Nephron (organoid): Measurements from ENCODE around the gene THAP4.

Source experiments
- H3K27ac Mint-ChIP-seq, 3 experiments: 2 replicates each; pipeline ENCODE4 v1.8.0; 2020; ENCODE audit warnings: mixed read lengths in 3 of 3, mild to moderate bottlenecking in 2 of 3, moderate library complexity in 1 of 3
- H3K27me3 Mint-ChIP-seq: 2 replicates; pipeline ENCODE4 v1.8.0; 2021; ENCODE audit warnings: low read depth, mild to moderate bottlenecking, moderate library complexity, mixed read lengths
- H3K36me3 Mint-ChIP-seq: 2 replicates; pipeline ENCODE4 v1.8.0; 2020; ENCODE audit warnings: low read depth, mixed read lengths
- H3K4me1 Mint-ChIP-seq: 2 replicates; pipeline ENCODE4 v1.8.0; 2020; ENCODE audit warnings: mixed read lengths
- H3K4me3 Mint-ChIP-seq, 3 experiments: 2 replicates each; pipeline ENCODE4 v1.8.0; 2020; ENCODE audit warnings: mild to moderate bottlenecking in 3 of 3, mixed read lengths in 3 of 3, moderate library complexity in 2 of 3
- H3K9me3 Mint-ChIP-seq: 2 replicates; pipeline ENCODE4 v1.8.0; 2020; ENCODE audit warnings: mixed read lengths
- TF ChIP-seq, protein P1 (sequence below), 3 experiments: fragments of 200-600 bp; sonication (generic); IDR thresholded peaks; one replicate each; pipeline ENCODE4 v1.5.0; 2021; ENCODE audit warnings: antibody characterized with exemption in 3 of 3; ENCODE audit not compliant: unreplicated experiment in 3 of 3

Gene THAP4

DNA sequence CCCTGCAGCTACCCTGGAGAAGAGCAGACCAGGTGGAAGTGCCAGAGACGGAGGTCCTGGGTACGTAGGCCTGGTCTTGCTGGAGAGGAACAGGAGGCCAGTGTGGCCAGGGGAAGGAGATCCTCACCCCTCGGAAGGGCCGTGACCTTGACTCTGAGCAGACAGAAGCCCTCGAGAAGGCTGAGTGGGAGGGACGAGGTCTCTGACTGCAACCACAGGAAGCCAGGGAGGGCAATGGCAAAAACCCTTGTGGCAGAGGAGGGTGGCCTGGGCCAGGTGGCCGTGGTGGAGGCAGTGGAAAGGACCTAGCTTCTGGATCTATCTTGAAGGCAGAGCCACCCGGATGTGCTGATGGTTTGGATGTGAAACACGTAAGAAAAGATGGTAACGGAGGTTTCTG is 28.1 kb downstream of the THAP4 start:
- Mint-ChIP-seq H3K36me3 (peaks cover 11% of the 10 kb centered on the region), H3K9me3 (no peaks in the 10 kb centered on the region), H3K27me3 (no peaks in the 10 kb centered on the region), H3K4me3 (peak overlapping the region; percentile 61 to 79 (median 75)), H3K4me1 (peaks cover 25% of the 10 kb centered on the region), H3K27ac (peak overlapping the region in 2 of 3 experiments; percentile 1 to 37)
- TF ChIP-seq, protein P1, sequence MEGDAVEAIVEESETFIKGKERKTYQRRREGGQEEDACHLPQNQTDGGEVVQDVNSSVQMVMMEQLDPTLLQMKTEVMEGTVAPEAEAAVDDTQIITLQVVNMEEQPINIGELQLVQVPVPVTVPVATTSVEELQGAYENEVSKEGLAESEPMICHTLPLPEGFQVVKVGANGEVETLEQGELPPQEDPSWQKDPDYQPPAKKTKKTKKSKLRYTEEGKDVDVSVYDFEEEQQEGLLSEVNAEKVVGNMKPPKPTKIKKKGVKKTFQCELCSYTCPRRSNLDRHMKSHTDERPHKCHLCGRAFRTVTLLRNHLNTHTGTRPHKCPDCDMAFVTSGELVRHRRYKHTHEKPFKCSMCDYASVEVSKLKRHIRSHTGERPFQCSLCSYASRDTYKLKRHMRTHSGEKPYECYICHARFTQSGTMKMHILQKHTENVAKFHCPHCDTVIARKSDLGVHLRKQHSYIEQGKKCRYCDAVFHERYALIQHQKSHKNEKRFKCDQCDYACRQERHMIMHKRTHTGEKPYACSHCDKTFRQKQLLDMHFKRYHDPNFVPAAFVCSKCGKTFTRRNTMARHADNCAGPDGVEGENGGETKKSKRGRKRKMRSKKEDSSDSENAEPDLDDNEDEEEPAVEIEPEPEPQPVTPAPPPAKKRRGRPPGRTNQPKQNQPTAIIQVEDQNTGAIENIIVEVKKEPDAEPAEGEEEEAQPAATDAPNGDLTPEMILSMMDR (IDR thresholded peaks at IDR 0.05; ENCODE audit: unreplicated experiment in 3 of 3) = no peak

DNA sequence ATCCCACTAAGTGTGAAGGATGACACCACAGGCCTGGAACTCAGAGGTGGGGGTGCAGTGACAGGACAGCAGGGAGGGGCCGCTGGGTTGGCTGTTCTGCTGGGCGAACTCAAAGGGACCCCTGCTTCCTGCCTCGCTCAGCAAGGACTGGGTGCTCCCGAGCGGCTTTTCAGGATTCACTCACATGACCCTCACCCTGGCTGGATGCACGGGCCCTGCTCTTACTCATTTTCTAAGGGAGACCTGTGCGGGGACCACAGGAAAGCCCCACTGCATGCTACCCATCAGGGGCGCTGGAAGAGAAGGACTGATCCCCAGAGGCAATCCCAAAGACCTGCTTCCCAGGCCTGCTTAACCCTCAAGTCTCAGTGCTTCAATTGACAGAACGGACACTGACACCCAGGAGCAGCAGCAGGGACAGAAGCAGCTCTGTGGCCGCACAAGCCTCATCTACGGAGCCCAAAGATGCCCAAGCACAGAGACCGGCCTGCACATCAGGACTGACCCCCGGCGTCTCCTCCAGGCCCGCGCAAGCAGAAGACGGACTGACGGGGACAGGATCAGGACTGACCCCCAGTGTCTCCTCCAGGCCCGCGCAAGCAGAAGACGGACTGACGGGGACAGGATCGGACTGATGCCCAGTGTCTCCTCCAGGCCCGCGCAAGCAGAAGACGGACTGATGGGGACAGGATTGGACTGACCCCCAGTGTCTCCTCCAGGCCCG is 29.6 kb downstream of the THAP4 start:
- Mint-ChIP-seq H3K36me3 (peaks cover 17% of the 10 kb centered on the region), H3K9me3 (no peaks in the 10 kb centered on the region), H3K4me3 (peak overlapping the region in 2 of 3 experiments; percentile 20 to 38), H3K4me1 (peaks cover 16% of the 10 kb centered on the region), H3K27ac (no peak overlapping the region), H3K27me3 (no peaks in the 10 kb centered on the region)
- TF ChIP-seq, protein P1 (IDR thresholded peaks at IDR 0.05; ENCODE audit: unreplicated experiment in 3 of 3) = no peak

DNA sequence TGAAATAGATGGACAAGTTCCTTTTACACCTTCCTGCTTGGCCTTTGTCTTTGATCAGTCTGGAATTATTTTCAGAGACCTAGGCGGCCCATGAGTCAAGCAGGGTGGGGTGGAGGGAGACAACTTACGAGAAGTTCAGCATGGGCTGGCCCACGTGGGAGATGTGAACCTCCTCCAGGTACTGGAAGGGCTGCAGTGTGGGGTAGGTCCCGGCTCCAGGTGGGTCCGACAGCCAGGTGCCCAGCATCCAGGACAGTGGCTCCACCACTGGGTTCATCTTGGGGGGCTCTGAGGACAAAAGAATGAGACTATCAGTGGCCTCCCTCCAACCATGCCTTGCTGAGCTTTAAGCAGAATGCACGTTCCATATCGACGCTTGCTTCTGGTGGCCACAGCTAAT is 30.8 kb downstream of the THAP4 start:
- no peak overlapping the region for H3K27ac Mint-ChIP-seq
- H3K4me1 Mint-ChIP-seq = peaks cover 9% of the 10 kb centered on the region
- H3K9me3 Mint-ChIP-seq = no peaks in the 10 kb centered on the region
- TF ChIP-seq, protein P1 (IDR thresholded peaks at IDR 0.05; ENCODE audit: unreplicated experiment in 3 of 3) = no peak
- H3K4me3 Mint-ChIP-seq = no peak overlapping the region
- no peaks in the 10 kb centered on the region for H3K27me3 Mint-ChIP-seq
- H3K36me3 Mint-ChIP-seq = peaks cover 26% of the 10 kb centered on the region

DNA sequence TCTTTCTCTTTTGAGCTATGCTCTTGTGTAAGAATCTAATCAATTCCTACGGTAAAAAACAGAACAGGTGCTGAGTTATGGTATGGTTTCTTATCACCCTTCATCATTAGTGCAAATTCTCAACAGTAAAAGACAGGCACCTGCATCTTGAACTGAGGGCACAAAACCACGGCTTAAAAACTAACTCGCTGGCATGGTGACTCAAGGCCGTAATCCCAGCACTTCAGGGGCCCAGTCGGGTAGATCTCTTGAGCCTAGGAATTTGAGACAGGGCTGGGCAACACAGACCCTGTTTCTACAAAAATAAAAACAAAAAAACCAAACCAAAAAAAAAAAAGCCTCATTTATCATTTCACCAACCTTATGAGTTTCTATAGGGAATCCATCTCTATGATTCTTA is 33.3 kb downstream of the THAP4 start:
- no peaks in the 10 kb centered on the region for H3K27me3 Mint-ChIP-seq
- peaks cover 42% of the 10 kb centered on the region for H3K36me3 Mint-ChIP-seq
- no peak overlapping the region for H3K27ac Mint-ChIP-seq
- H3K4me3 Mint-ChIP-seq = no peak overlapping the region
- peaks cover 4% of the 10 kb centered on the region for H3K4me1 Mint-ChIP-seq
- TF ChIP-seq, protein P1 (IDR thresholded peaks at IDR 0.05; ENCODE audit: unreplicated experiment in 3 of 3) = no peak
- H3K9me3 Mint-ChIP-seq = no peaks in the 10 kb centered on the region

DNA sequence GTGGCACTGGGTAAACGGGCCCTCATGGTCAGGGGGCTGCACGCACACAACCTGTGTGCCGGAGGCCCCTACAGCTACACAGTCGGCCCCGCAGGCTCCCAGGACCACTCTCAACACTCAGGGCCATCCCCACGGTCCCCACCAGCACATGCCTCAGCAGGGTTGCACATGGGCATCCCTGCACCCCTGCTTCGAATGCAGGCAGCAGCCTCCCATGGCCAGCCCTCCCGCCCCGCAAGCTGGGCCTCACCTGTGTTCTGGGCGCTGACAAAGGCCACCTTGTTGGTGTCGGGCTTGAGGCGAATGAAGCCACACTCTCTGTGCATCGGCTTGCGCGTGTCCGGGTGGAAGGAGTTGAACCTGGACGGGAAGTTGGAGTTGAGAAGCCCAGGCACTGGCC is 34.2 kb downstream of the THAP4 start:
- H3K4me1 Mint-ChIP-seq = peaks cover 4% of the 10 kb centered on the region
- no peak overlapping the region for H3K27ac Mint-ChIP-seq
- TF ChIP-seq, protein P1 (IDR thresholded peaks at IDR 0.05; ENCODE audit: unreplicated experiment in 3 of 3) = no peak
- H3K4me3 Mint-ChIP-seq = no peak overlapping the region
- H3K36me3 Mint-ChIP-seq = peaks cover 52% of the 10 kb centered on the region
- no peaks in the 10 kb centered on the region for H3K9me3 Mint-ChIP-seq
- H3K27me3 Mint-ChIP-seq = no peaks in the 10 kb centered on the region

DNA sequence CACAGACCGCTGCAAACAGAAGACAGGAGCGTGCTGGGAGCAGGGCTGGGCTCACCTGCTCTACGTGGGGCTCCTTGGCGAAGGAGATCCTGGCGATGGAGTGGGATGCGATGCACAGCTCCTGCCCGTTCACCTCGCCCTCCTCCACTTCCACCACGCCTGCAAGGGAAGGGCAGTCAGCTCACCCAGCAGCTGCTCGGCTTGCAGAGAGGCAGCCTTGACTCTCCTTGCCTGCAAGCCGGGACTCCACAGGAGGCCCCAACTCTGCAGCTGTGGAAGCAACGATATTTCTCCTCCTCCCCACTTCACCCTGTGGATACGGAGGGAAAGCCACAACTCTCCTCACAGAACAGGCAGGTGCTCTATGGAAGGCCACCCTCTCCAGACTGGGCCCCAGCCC is 35.1 kb downstream of the THAP4 start:
- no peak overlapping the region for H3K27ac Mint-ChIP-seq
- H3K27me3 Mint-ChIP-seq = no peaks in the 10 kb centered on the region
- H3K9me3 Mint-ChIP-seq = no peaks in the 10 kb centered on the region
- H3K4me3 Mint-ChIP-seq = no peak overlapping the region
- TF ChIP-seq, protein P1 (IDR thresholded peaks at IDR 0.05; ENCODE audit: unreplicated experiment in 3 of 3) = no peak
- H3K36me3 Mint-ChIP-seq = peaks cover 55% of the 10 kb centered on the region
- peaks cover 6% of the 10 kb centered on the region for H3K4me1 Mint-ChIP-seq
